ENCODE measurements around the gene HMG20B. TPM values are rescaled to one million over a fixed set of nuclear protein-coding genes. Genes with fewer than 3 reads are reported as not detected.

Gene HMG20B
- total RNA-seq, 4 donors from 2014 or later, result 93.3 to 160 (median 105) TPM

DNA sequence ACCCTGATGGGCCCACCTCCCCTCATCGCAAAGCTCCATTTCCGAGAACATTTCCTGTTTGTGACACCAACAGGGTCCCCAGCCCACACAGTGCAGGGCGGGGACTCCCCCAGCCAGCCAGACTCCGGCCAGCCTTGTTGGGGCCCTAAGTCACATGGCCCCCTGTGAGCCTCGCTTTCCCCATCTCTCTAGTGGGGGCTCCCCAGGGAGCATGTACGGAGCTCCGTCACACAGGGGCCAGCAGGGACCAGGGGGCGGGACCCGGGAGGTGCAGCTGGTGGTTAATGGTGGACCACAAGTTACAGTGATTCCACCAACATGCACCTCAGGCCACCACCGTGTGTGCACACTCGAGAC, 32.2 kb downstream of the HMG20B start:
- Histone ChIP-seq H3K27ac (no peak overlapping the region), H3K9me3 (no peaks in the 10 kb centered on the region), H3K4me3 (replicated peaks in 1 of 3) (no peak overlapping the region), H3K4me1 (peaks cover 14 to 33% of the 10 kb centered on the region in 2 donors), H3K36me3 (no peaks in the 10 kb centered on the region), H3K27me3 (peaks cover 13% of the 10 kb centered on the region)
- intact Hi-C loops (cut with DNase I), result no loop called here
- DNase-seq, result no peak
- TF ChIP-seq POLR2A (IDR thresholded peaks at IDR 0.05), result no peak
- TF ChIP-seq, protein P1, sequence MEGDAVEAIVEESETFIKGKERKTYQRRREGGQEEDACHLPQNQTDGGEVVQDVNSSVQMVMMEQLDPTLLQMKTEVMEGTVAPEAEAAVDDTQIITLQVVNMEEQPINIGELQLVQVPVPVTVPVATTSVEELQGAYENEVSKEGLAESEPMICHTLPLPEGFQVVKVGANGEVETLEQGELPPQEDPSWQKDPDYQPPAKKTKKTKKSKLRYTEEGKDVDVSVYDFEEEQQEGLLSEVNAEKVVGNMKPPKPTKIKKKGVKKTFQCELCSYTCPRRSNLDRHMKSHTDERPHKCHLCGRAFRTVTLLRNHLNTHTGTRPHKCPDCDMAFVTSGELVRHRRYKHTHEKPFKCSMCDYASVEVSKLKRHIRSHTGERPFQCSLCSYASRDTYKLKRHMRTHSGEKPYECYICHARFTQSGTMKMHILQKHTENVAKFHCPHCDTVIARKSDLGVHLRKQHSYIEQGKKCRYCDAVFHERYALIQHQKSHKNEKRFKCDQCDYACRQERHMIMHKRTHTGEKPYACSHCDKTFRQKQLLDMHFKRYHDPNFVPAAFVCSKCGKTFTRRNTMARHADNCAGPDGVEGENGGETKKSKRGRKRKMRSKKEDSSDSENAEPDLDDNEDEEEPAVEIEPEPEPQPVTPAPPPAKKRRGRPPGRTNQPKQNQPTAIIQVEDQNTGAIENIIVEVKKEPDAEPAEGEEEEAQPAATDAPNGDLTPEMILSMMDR (IDR thresholded peaks at IDR 0.05), result no peak
- WGBS, 2 donors, result 28 to 62% methylated on average over 9 to 10 of the region's 11 CpGs

DNA sequence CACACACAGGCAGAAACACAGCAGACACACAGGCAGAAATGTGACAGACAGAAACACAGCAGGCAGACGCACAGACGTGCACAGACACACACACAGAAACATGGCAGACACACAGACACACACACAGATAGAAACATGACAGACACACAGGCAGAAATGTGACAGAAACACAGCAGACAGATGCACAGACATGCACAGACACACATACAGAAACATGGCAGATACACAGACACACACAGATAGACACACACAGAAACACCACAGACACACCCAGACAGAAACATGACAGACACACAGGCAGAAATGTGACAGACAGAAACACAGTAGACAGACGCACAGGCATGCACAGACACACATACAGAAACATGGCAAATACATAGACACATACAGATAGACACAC, 32.6 kb downstream of the HMG20B start:
- WGBS, 2 donors, result 68 to 70% methylated on average over 3 of the region's 3 CpGs
- Histone ChIP-seq H3K4me1 (peaks cover 14 to 33% of the 10 kb centered on the region in 2 donors), H3K27me3 (peaks cover 13% of the 10 kb centered on the region), H3K4me3 (replicated peaks in 1 of 3) (no peak overlapping the region), H3K27ac (no peak overlapping the region), H3K9me3 (no peaks in the 10 kb centered on the region), H3K36me3 (no peaks in the 10 kb centered on the region)
- intact Hi-C loops (cut with DNase I), result no loop called here
- TF ChIP-seq, protein P1 (IDR thresholded peaks at IDR 0.05), result no peak
- TF ChIP-seq POLR2A (IDR thresholded peaks at IDR 0.05), result no peak
- no peak for DNase-seq

DNA sequence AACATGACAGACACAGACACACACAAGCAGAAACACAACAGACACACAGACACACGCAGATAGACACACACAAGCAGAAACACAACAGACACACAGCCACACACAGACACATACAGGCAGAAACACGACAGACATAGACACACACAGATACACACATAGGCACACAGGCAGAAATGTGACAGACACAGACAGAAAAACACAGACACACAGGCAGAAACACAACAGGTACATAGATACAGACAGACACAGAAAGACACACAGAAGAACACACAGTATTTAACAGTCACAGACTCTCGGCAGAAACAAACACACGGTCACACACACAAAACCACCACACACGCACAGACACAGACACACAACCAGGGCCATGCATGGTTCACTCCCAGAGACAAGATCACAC, 33.0 kb downstream of the HMG20B start:
- DNase-seq, result no peak
- TF ChIP-seq, protein P1 (IDR thresholded peaks at IDR 0.05), result no peak
- no peak for TF ChIP-seq POLR2A (IDR thresholded peaks at IDR 0.05)
- intact Hi-C loops (cut with DNase I), result no loop called here
- Histone ChIP-seq H3K4me1 (peaks cover 14 to 33% of the 10 kb centered on the region in 2 donors), H3K36me3 (no peaks in the 10 kb centered on the region), H3K27me3 (peaks cover 13% of the 10 kb centered on the region), H3K27ac (no peak overlapping the region), H3K9me3 (no peaks in the 10 kb centered on the region), H3K4me3 (replicated peaks in 1 of 3) (peak overlapping the region in 1 of 3 donors; percentile 31)
- 60 to 62% methylated on average over 5 of the region's 5 CpGs for WGBS, 2 donors

DNA sequence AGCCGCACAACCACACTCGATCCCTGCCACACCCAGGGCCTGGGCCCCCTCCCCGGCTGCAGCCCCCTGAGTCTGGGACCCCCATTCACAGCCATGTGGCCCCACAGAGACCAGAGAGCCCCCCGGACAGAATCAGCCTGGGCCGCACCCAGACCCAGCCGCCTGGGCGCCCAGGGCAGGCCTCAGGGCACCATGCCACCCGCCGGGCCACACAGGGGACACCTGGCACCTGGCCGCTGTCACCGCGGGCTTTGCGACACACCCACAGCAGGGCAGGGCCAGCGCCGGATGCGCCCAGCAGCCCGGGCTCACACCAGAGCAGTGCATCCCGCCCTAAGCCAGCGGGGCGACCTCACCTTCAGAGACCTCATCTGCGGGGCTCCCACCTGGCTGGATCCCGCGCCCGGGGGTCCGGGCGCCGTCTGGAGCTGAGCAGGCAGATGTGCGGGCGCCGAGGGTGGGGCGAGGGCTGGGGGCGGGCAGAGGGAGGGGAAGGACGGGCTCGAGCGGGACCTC, 33.5 kb downstream of the HMG20B start:
- H3K36me3 ChIP-seq, result peaks cover 2% of the 10 kb centered on the region in 2 donors
- H3K27me3 ChIP-seq, result peaks cover 13% of the 10 kb centered on the region
- peak overlapping the region in 1 of 3 donors; percentile 31 for H3K4me3 ChIP-seq (replicated peaks in 1 of 3)
- intact Hi-C loops (cut with DNase I), result no loop called here
- 18 to 29% methylated on average over 2 to 5 of the region's 35 CpGs for WGBS, 2 donors
- peak overlapping the region in 2 of 3 donors; percentile 49 to 79 for H3K27ac ChIP-seq
- peaks cover 14 to 33% of the 10 kb centered on the region in 2 donors for H3K4me1 ChIP-seq
- TF ChIP-seq POLR2A (IDR thresholded peaks at IDR 0.05), result no peak
- TF ChIP-seq, protein P1 (IDR thresholded peaks at IDR 0.05), result no peak
- H3K9me3 ChIP-seq, result no peaks in the 10 kb centered on the region
- peak; percentile 31 to 36 for DNase-seq

DNA sequence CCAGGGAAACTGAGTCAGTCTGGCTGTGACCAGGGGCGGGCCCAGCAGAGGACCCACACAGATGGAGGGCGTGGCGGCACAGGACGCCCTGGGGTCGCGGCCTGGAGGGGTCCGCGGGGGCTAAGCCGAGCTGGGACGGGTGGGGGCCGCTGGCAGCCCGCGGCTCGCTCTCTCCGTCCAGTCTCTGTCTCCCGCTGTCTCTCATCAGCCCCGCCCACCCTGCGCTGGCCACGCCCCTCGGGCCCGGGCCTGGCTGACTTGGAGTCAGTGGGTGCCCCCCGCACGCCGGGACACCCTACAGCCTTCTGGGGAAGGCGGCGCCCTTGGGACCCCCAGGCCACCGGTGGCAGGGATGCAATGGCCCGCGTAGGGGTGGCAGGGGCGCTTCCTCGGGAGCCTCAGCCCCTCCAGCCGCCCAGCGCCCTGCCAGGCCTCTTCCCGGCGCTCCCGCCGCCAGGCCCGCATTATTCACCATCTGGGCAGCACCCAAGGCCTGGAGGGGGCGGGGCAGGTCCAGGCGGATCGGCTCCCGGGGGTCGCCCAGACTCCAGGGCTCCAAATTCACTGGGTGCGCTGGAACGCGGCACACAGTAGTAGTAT, 34.0 kb downstream of the HMG20B start, which contains the start of gene TBXA2R:
TBXA2R (minus strand) TSS at position 186 of the 600 bp plus-strand sequence. CDS start 6,241 bp downstream, outside the sequence.
- peak; percentile 42 to 43 for DNase-seq
- Histone ChIP-seq H3K27ac (peak within 1 kb of the TSS; percentile 49 to 79 (median 55)), H3K27me3 (peaks cover 13% of the 10 kb centered on the region), H3K36me3 (peaks cover 8% of the 10 kb centered on the region in 2 donors), H3K4me1 (peaks cover 14 to 33% of the 10 kb centered on the region in 2 donors), H3K9me3 (no peaks in the 10 kb centered on the region), H3K4me3 (replicated peaks in 1 of 3) (peak within 1 kb of the TSS in 1 of 3 donors; percentile 31)
- no peak for TF ChIP-seq POLR2A (IDR thresholded peaks at IDR 0.05)
- TF ChIP-seq, protein P1 (IDR thresholded peaks at IDR 0.05), result no peak
- intact Hi-C loops (cut with DNase I), result no loop called here
- 0 to 13% methylated on average over 3 of the region's 46 CpGs for WGBS, 2 donors
